ENCODE results near the gene COL7A1. TPM values are rescaled to one million over a fixed set of nuclear protein-coding genes. Genes with fewer than 3 reads are reported as not detected.

COL7A1 gene
- total RNA-seq, 1 donor from 2014 or later: 28.7 TPM

- TF ChIP-seq EZH2 (IDR thresholded peaks at IDR 0.05; ENCODE audit: insufficient read depth, low read length): no peak
- TF ChIP-seq CTCF (IDR thresholded peaks at IDR 0.05; ENCODE audit: insufficient read depth, low read depth, low read length): no peak
- Histone ChIP-seq H3K79me2 (ENCODE audit: insufficient read depth, low read length) (no peaks in the 10 kb centered on the region), H3K4me1 (ENCODE audit: insufficient read depth, low read length) (no peaks in the 10 kb centered on the region), H3K36me3 (ENCODE audit: insufficient read depth, low read length) (peaks cover 13% of the 10 kb centered on the region), H3K9me3 (ENCODE audit: insufficient read depth, low read depth, low read length) (no peaks in the 10 kb centered on the region), H4K20me1 (ENCODE audit: insufficient read depth, low read length) (no peaks in the 10 kb centered on the region), H3K4me3 (ENCODE audit: insufficient read depth, low read depth, low read length) (no peak overlapping the region), H3K27ac (ENCODE audit: low read depth, low read length) (no peak overlapping the region), H3K4me2 (ENCODE audit: low read length) (no peak overlapping the region), H3K9ac (ENCODE audit: low read length) (no peak overlapping the region), H3K27me3 (ENCODE audit: insufficient read depth, low read length) (no peaks in the 10 kb centered on the region), H2AFZ (ENCODE audit: low read depth, low read length) (no peak overlapping the region)
- H3K27ac Mint-ChIP-seq (ENCODE audit: unreplicated experiment): no peak overlapping the region
- H3K9me3 Mint-ChIP-seq (ENCODE audit: unreplicated experiment): no peaks in the 10 kb centered on the region
- DNase-seq (ENCODE audit: low read depth): no peak
- FAIRE-seq: no peak
- H3K4me3 Mint-ChIP-seq (ENCODE audit: unreplicated experiment): no peak overlapping the region
- H3K4me1 Mint-ChIP-seq (ENCODE audit: low read depth, unreplicated experiment): no peaks in the 10 kb centered on the region
- no peaks in the 10 kb centered on the region for H3K27me3 Mint-ChIP-seq (ENCODE audit: low read depth, unreplicated experiment)
- H3K36me3 Mint-ChIP-seq (ENCODE audit: low read depth, unreplicated experiment): peaks cover 48% of the 10 kb centered on the region
Observed at GRCh38 chr3:48536116-48536515, 59.0 kb downstream of the COL7A1 start.

GRCh38 chr3:48535578-48535977, 59.6 kb downstream of the COL7A1 start:
- H4K20me1 ChIP-seq (ENCODE audit: insufficient read depth, low read length): no peaks in the 10 kb centered on the region
- no peak overlapping the region for H2AFZ ChIP-seq (ENCODE audit: low read depth, low read length)
- H3K4me3 ChIP-seq (ENCODE audit: insufficient read depth, low read depth, low read length): no peak overlapping the region
- Mint-ChIP-seq H3K36me3 (ENCODE audit: low read depth, unreplicated experiment) (peaks cover 48% of the 10 kb centered on the region), H3K4me3 (ENCODE audit: unreplicated experiment) (no peak overlapping the region), H3K4me1 (ENCODE audit: low read depth, unreplicated experiment) (no peaks in the 10 kb centered on the region), H3K27me3 (ENCODE audit: low read depth, unreplicated experiment) (no peaks in the 10 kb centered on the region), H3K27ac (ENCODE audit: unreplicated experiment) (no peak overlapping the region), H3K9me3 (ENCODE audit: unreplicated experiment) (no peaks in the 10 kb centered on the region)
- H3K4me2 ChIP-seq (ENCODE audit: low read length): no peak overlapping the region
- peaks cover 13% of the 10 kb centered on the region for H3K36me3 ChIP-seq (ENCODE audit: insufficient read depth, low read length)
- DNase-seq (ENCODE audit: low read depth) (no peak), FAIRE-seq (no peak)
- no peaks in the 10 kb centered on the region for H3K27me3 ChIP-seq (ENCODE audit: insufficient read depth, low read length)
- no peaks in the 10 kb centered on the region for H3K79me2 ChIP-seq (ENCODE audit: insufficient read depth, low read length)
- H3K9ac ChIP-seq (ENCODE audit: low read length): no peak overlapping the region
- TF ChIP-seq CTCF (IDR thresholded peaks at IDR 0.05; ENCODE audit: insufficient read depth, low read depth, low read length): no peak
- H3K4me1 ChIP-seq (ENCODE audit: insufficient read depth, low read length): no peaks in the 10 kb centered on the region
- no peaks in the 10 kb centered on the region for H3K9me3 ChIP-seq (ENCODE audit: insufficient read depth, low read depth, low read length)
- no peak overlapping the region for H3K27ac ChIP-seq (ENCODE audit: low read depth, low read length)

GRCh38 chr3:48532977-48533337, 62.2 kb downstream of the COL7A1 start:
- Histone ChIP-seq H3K4me3 (ENCODE audit: insufficient read depth, low read depth, low read length) (no peak overlapping the region), H3K79me2 (ENCODE audit: insufficient read depth, low read length) (no peaks in the 10 kb centered on the region), H3K9me3 (ENCODE audit: insufficient read depth, low read depth, low read length) (no peaks in the 10 kb centered on the region), H3K36me3 (ENCODE audit: insufficient read depth, low read length) (peaks cover 19% of the 10 kb centered on the region), H2AFZ (ENCODE audit: low read depth, low read length) (no peak overlapping the region), H3K27me3 (ENCODE audit: insufficient read depth, low read length) (no peaks in the 10 kb centered on the region), H3K27ac (ENCODE audit: low read depth, low read length) (no peak overlapping the region), H4K20me1 (ENCODE audit: insufficient read depth, low read length) (no peaks in the 10 kb centered on the region), H3K9ac (ENCODE audit: low read length) (no peak overlapping the region), H3K4me2 (ENCODE audit: low read length) (no peak overlapping the region), H3K4me1 (ENCODE audit: insufficient read depth, low read length) (no peaks in the 10 kb centered on the region)
- no peak for DNase-seq (ENCODE audit: low read depth)
- Mint-ChIP-seq H3K36me3 (ENCODE audit: low read depth, unreplicated experiment) (peaks cover 37% of the 10 kb centered on the region), H3K4me3 (ENCODE audit: unreplicated experiment) (no peak overlapping the region), H3K4me1 (ENCODE audit: low read depth, unreplicated experiment) (no peaks in the 10 kb centered on the region), H3K9me3 (ENCODE audit: unreplicated experiment) (no peaks in the 10 kb centered on the region), H3K27ac (ENCODE audit: unreplicated experiment) (no peak overlapping the region), H3K27me3 (ENCODE audit: low read depth, unreplicated experiment) (no peaks in the 10 kb centered on the region)
- FAIRE-seq: no peak
- TF ChIP-seq EZH2 (IDR thresholded peaks at IDR 0.05; ENCODE audit: insufficient read depth, low read length): no peak
- TF ChIP-seq CTCF (IDR thresholded peaks at IDR 0.05; ENCODE audit: insufficient read depth, low read depth, low read length): no peak
